ENCODE data around the gene MTUS2. TPM values are rescaled to one million over a fixed set of nuclear protein-coding genes. Genes with fewer than 3 reads are reported as not detected.

Gene MTUS2
- total RNA-seq, 1 donor from 2014 or later = not detected

- no peak for DNase-seq
Measured at GRCh38 chr13:28859717-28860116, 39.6 kb downstream of the MTUS2 start.

- no peak for DNase-seq
Measured at GRCh38 chr13:28864544-28864943, 44.4 kb downstream of the MTUS2 start.

GRCh38 chr13:28865149-28865744, 45.1 kb downstream of the MTUS2 start:
- DNase-seq = no peak

GRCh38 chr13:28865951-28866350, 45.8 kb downstream of the MTUS2 start:
- DNase-seq = no peak

- DNase-seq = no peak
Measured at GRCh38 chr13:28866932-28867331, 46.8 kb downstream of the MTUS2 start.

- no peak for DNase-seq
Measured at GRCh38 chr13:28867564-28867963, 47.4 kb downstream of the MTUS2 start.

- no peak for DNase-seq
Measured at GRCh38 chr13:28872427-28873176, 52.5 kb downstream of the MTUS2 start.

GRCh38 chr13:28875846-28876615, 55.9 kb downstream of the MTUS2 start:
- no peak for DNase-seq

- no peak for DNase-seq
Measured at GRCh38 chr13:28877408-28877807, 57.3 kb downstream of the MTUS2 start.

GRCh38 chr13:28885181-28885580, 65.0 kb downstream of the MTUS2 start:
- no peak for DNase-seq

GRCh38 chr13:28889086-28889732, 69.1 kb downstream of the MTUS2 start:
- DNase-seq = no peak

GRCh38 chr13:28890712-28891111, 70.6 kb downstream of the MTUS2 start:
- no peak for DNase-seq

- no peak for DNase-seq
Measured at GRCh38 chr13:28918030-28918429, 97.9 kb downstream of the MTUS2 start.

- DNase-seq = no peak
Measured at GRCh38 chr13:28922341-28922740, 102.2 kb downstream of the MTUS2 start.

- no peak for DNase-seq
Measured at GRCh38 chr13:28935104-28935503, 115.0 kb downstream of the MTUS2 start.

- DNase-seq = no peak
Measured at GRCh38 chr13:28942906-28943305, 122.8 kb downstream of the MTUS2 start.

GRCh38 chr13:28953714-28954418, 133.7 kb downstream of the MTUS2 start:
- no peak for DNase-seq

GRCh38 chr13:28954419-28954725, 134.2 kb downstream of the MTUS2 start:
- DNase-seq = no peak

GRCh38 chr13:28954810-28955209, 134.7 kb downstream of the MTUS2 start:
- DNase-seq = no peak

GRCh38 chr13:28955264-28955966, 135.3 kb downstream of the MTUS2 start:
- DNase-seq = no peak

- no peak for DNase-seq
Measured at GRCh38 chr13:28958018-28958417, 137.9 kb downstream of the MTUS2 start.

GRCh38 chr13:28958441-28958840, 138.3 kb downstream of the MTUS2 start:
- no peak for DNase-seq

All from dermis blood vessel endothelial cell (primary cell).